IPS-20b (cell line): ENCODE measurements around the gene OXSR1.
"Not testable (repeated sequence)": the region's sequence is repeated elsewhere in the genome, so short reads cannot be mapped to it uniquely, and the experiment has no call there.

Experiments
- H3K27ac ChIP-seq: one replicate; pipeline ENCODE4 v1.5.1; 2013; ENCODE audit warnings: low read length
- H3K27me3 ChIP-seq: 2 replicates; pipeline ENCODE4 v1.6.1; 2013; ENCODE audit warnings: mild to moderate bottlenecking, low read length, inconsistent platforms; ENCODE audit not compliant: insufficient read depth
- H3K36me3 ChIP-seq: 2 replicates; pipeline ENCODE4 v1.6.1; 2013; ENCODE audit warnings: low read depth, mild to moderate bottlenecking, inconsistent platforms, low read length, moderate library complexity; ENCODE audit not compliant: insufficient read depth
- H3K4me1 ChIP-seq: 2 replicates; pipeline ENCODE4 v1.6.1; 2013; ENCODE audit warnings: mild to moderate bottlenecking, control low read depth, inconsistent platforms, low read length, moderate library complexity; ENCODE audit not compliant: insufficient read depth
- H3K4me3 ChIP-seq: 2 replicates; pipeline ENCODE4 v1.5.1; 2013; ENCODE audit warnings: mild to moderate bottlenecking, low read length, inconsistent platforms
- H3K9ac ChIP-seq: 2 replicates; pipeline ENCODE4 v1.6.1; 2013; ENCODE audit warnings: low read depth, mild to moderate bottlenecking, inconsistent platforms, low read length, moderate library complexity
- H3K9me3 ChIP-seq: 2 replicates; pipeline ENCODE4 v1.6.1; 2013; ENCODE audit warnings: mild to moderate bottlenecking, low read depth, low read length, inconsistent platforms; ENCODE audit not compliant: insufficient read depth

OXSR1 gene

GRCh38 chr3:38186781-38187180 lies 21.4 kb downstream of the OXSR1 start:
- Histone ChIP-seq H3K4me3 (no peak overlapping the region), H3K9me3 (no peaks in the 10 kb centered on the region), H3K27me3 (no peaks in the 10 kb centered on the region), H3K27ac (no peak overlapping the region), H3K4me1 (no peaks in the 10 kb centered on the region), H3K9ac (no peak overlapping the region), H3K36me3 (peaks cover 42% of the 10 kb centered on the region)

GRCh38 chr3:38190481-38190881 lies 25.1 kb downstream of the OXSR1 start:
- Histone ChIP-seq H3K9ac (no peak overlapping the region), H3K4me3 (no peak overlapping the region), H3K9me3 (no peaks in the 10 kb centered on the region), H3K4me1 (no peaks in the 10 kb centered on the region), H3K27ac (no peak overlapping the region), H3K36me3 (peaks cover 36% of the 10 kb centered on the region), H3K27me3 (no peaks in the 10 kb centered on the region)

- not testable (repeated sequence) for H3K9me3 ChIP-seq, H3K27ac ChIP-seq, H3K4me3 ChIP-seq, H3K4me1 ChIP-seq, H3K27me3 ChIP-seq, H3K9ac ChIP-seq
- peaks cover 36% of the 10 kb centered on the region for H3K36me3 ChIP-seq
Observed at GRCh38 chr3:38202931-38203330, 37.6 kb downstream of the OXSR1 start.

- Histone ChIP-seq H3K4me3 (no peak overlapping the region), H3K27ac (no peak overlapping the region), H3K4me1 (peaks cover 2% of the 10 kb centered on the region; the same call in 1 of the 2 replicates), H3K27me3 (no peaks in the 10 kb centered on the region), H3K9me3 (no peaks in the 10 kb centered on the region), H3K9ac (no peak overlapping the region), H3K36me3 (peaks cover 30% of the 10 kb centered on the region)
Observed at GRCh38 chr3:38203690-38204089, 38.4 kb downstream of the OXSR1 start.

GRCh38 chr3:38204599-38205471 lies 39.5 kb downstream of the OXSR1 start:
- Histone ChIP-seq H3K27me3 (no peaks in the 10 kb centered on the region), H3K27ac (no peak overlapping the region), H3K9ac (no peak overlapping the region), H3K4me1 (no peaks in the 10 kb centered on the region), H3K4me3 (no peak overlapping the region), H3K36me3 (peaks cover 19% of the 10 kb centered on the region), H3K9me3 (no peaks in the 10 kb centered on the region)

- Histone ChIP-seq H3K9me3 (no peaks in the 10 kb centered on the region), H3K4me1 (no peaks in the 10 kb centered on the region), H3K36me3 (peaks cover 13% of the 10 kb centered on the region; the same call in 1 of the 2 replicates), H3K27me3 (no peaks in the 10 kb centered on the region), H3K9ac (no peak overlapping the region), H3K4me3 (no peak overlapping the region), H3K27ac (no peak overlapping the region)
Observed at GRCh38 chr3:38205472-38205805, 40.1 kb downstream of the OXSR1 start.

GRCh38 chr3:38207254-38208003 lies 42.1 kb downstream of the OXSR1 start:
- Histone ChIP-seq H3K9ac (no peak overlapping the region), H3K4me1 (no peaks in the 10 kb centered on the region), H3K9me3 (no peaks in the 10 kb centered on the region), H3K4me3 (no peak overlapping the region), H3K36me3 (peaks cover 7% of the 10 kb centered on the region; the same call in 1 of the 2 replicates), H3K27me3 (no peaks in the 10 kb centered on the region), H3K27ac (no peak overlapping the region)

GRCh38 chr3:38210141-38210757 lies 44.9 kb downstream of the OXSR1 start:
- no peak overlapping the region for H3K4me3 ChIP-seq
- H3K4me1 ChIP-seq: no peaks in the 10 kb centered on the region
- no peaks in the 10 kb centered on the region; the same call in 1 of the 2 replicates for H3K36me3 ChIP-seq
- H3K27me3 ChIP-seq: no peaks in the 10 kb centered on the region
- H3K27ac ChIP-seq: no peak overlapping the region
- no peak overlapping the region for H3K9ac ChIP-seq
- no peaks in the 10 kb centered on the region for H3K9me3 ChIP-seq

GRCh38 chr3:38212141-38212540 lies 46.8 kb downstream of the OXSR1 start:
- H3K27me3 ChIP-seq: no peaks in the 10 kb centered on the region
- no peak overlapping the region for H3K27ac ChIP-seq
- no peak overlapping the region for H3K9ac ChIP-seq
- peaks cover 12% of the 10 kb centered on the region for H3K36me3 ChIP-seq
- no peaks in the 10 kb centered on the region for H3K4me1 ChIP-seq
- no peak overlapping the region for H3K4me3 ChIP-seq
- no peaks in the 10 kb centered on the region for H3K9me3 ChIP-seq

DNA sequence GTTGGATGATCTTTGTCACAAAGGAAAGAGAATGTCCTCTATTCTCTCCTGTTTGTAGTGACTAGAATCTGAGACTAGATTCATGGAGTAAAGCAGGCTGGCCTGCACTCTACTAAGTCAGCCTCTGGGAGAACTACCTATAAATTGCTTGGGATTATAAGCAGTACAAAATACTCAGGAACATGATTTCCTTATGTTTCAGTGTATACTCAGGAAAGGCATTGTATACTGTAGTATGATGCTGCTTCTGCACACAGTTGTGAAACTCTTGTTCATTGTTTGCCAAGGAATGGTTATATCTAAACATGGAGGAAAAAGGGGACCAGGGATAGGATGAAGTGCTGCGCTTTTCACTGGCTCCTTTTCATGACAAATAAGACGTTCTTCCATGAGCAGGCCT lies 49.2 kb downstream of the OXSR1 start:
- peaks cover 20% of the 10 kb centered on the region for H3K36me3 ChIP-seq
- H3K9me3 ChIP-seq: no peaks in the 10 kb centered on the region
- H3K4me3 ChIP-seq: no peak overlapping the region
- H3K27me3 ChIP-seq: no peaks in the 10 kb centered on the region
- no peak overlapping the region for H3K9ac ChIP-seq
- H3K27ac ChIP-seq: no peak overlapping the region
- H3K4me1 ChIP-seq: no peaks in the 10 kb centered on the region

- Histone ChIP-seq H3K9ac (no peak overlapping the region), H3K4me1 (no peaks in the 10 kb centered on the region), H3K27me3 (no peaks in the 10 kb centered on the region), H3K27ac (no peak overlapping the region), H3K36me3 (peaks cover 43% of the 10 kb centered on the region), H3K9me3 (no peaks in the 10 kb centered on the region), H3K4me3 (no peak overlapping the region)
Observed at GRCh38 chr3:38219609-38220197, 54.4 kb downstream of the OXSR1 start.
